Stomach smooth muscle (tissue), 2 donors: Measurements from ENCODE around the gene TOR2A.

Experiments
- H3K27ac ChIP-seq: one replicate; pipeline ENCODE4 v1.7.0; 2013; ENCODE audit warnings: mild to moderate bottlenecking, low read length, inconsistent platforms
- H3K27me3 ChIP-seq, 2 donors: one replicate each; pipeline ENCODE4 v1.7.0; 2013; ENCODE audit warnings: low read length in 2 of 2; ENCODE audit not compliant: insufficient read depth in 2 of 2, control insufficient read depth in 1 of 2
- H3K36me3 ChIP-seq, 2 donors: one replicate each; pipeline ENCODE4 v1.7.0; 2013; ENCODE audit warnings: low read length in 2 of 2; ENCODE audit not compliant: control insufficient read depth in 2 of 2, insufficient read depth in 2 of 2
- H3K4me1 ChIP-seq: one replicate; pipeline ENCODE4 v1.7.0; 2013; ENCODE audit warnings: low read length; ENCODE audit not compliant: control insufficient read depth, insufficient read depth
- H3K4me3 ChIP-seq, 2 donors: one replicate each; pipeline ENCODE4 v1.7.0; 2013; ENCODE audit warnings: low read length in 2 of 2
- H3K9ac ChIP-seq, 2 donors: one replicate each; pipeline ENCODE4 v1.7.0; 2013; ENCODE audit warnings: low read length in 2 of 2, mild to moderate bottlenecking in 1 of 2
- H3K9me3 ChIP-seq, 2 donors: one replicate each; pipeline ENCODE4 v1.7.0; 2013; ENCODE audit warnings: low read length in 2 of 2; ENCODE audit not compliant: control insufficient read depth in 2 of 2
- donor health status: healthy.
- donor health status: Pancreatic carcinoma.

TOR2A gene

DNA sequence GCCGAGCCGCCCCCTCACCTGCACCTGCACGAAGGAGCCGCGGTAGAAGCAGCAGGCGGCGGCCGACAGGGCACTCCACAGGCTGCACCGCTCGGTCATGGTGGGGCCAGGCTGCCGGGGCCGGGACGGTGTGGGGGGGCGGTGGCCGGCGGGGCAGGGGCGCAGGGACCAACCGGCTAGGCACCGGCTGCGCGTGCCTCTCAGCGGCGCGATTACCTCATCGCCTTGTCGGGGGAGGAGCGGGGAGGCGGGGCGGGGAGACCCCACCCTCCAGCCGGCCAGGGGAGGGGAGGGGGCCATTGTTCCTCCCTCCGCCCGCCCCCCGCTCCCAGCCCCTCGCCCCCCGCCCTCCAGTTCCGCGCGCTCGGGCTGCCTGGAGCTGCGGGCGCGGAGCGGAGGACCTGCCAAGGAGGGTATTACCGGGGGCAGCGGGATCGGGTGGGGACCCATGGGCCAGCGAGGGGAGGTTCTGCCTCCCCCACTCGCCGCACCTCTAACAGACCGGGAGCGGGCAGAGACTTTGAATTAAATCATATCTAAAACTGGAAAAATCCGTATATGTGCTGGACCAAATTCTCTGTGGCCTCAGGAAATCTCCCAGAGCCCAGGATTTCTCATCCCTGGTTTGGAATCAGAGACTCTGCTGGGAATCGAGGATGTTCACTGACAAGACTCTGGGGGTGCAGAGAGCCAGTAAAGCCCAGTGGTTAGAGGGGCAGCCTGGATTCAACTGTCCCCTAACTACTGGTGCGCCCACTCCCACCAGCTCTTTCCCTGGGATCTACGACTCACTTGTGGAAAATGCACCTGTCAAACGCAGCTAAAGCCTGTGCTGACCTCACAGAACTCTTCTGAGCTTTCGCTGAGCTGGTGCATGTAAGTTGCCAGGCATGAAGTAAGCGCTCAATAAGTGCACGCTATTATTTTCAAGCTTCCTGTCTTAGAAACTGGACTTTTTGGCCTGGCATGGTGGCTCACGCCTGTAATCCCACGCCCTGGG is 20.3 kb upstream of the TOR2A start:
- H3K4me1 ChIP-seq, result peaks cover 13% of the 10 kb centered on the region
- no peak overlapping the region for H3K27ac ChIP-seq
- no peak overlapping the region for H3K4me3 ChIP-seq
- H3K9ac ChIP-seq, result no peak overlapping the region
- H3K36me3 ChIP-seq, result no peaks in the 10 kb centered on the region
- peaks cover 32 to 35% of the 10 kb centered on the region in 2 donors for H3K27me3 ChIP-seq
- H3K9me3 ChIP-seq, result no peaks in the 10 kb centered on the region

DNA sequence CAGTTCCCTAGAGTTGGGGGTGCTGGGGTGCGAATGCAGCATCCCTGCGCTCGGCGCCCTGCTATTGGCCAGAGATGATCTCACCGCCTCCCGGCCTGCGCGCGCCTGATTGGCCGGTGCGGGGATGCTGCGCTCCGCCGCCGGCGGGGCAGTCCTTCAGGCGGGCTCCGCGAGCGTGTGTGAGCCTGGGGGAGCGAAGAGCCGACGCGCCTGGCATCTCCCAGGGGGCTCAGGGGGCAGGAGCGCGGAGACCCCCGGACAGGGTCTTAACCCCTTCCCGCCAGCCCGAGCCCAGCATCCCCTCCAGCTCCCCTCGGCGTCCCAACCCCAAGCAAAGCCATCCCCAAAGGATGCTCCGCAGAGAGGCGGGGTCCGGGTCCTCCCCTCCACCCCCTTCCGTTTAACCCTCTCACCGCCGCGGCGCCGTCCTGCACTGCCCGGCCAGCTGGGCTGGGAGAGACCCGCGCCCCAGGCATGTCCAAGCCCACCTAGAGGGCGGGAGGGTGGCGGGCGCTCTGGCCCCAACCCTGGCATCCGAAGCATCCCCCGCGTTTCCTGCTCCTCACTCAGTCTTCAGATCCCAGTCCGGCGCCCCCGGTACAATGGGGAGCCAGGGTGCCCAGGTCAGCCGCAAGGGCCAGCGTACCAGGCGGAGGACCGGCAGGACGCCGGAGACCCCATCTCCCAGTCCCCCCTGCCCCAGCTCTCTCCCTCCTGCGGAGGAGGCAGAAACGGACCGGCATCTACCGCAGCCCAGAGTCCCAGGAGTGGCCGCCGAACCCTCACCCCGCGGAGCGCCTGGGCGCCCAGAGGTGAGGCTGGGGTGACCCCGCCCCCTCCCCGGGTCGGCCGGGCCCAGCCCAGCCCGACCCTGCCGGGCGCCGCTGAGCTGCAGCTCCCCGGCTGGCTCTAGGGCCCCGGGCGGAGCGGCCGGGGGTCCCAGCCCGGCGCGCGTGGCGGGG is 19.3 kb upstream of the TOR2A start:
- Histone ChIP-seq H3K27me3 (peaks cover 32 to 35% of the 10 kb centered on the region in 2 donors), H3K4me3 (no peak overlapping the region), H3K36me3 (no peaks in the 10 kb centered on the region), H3K27ac (no peak overlapping the region), H3K9me3 (no peaks in the 10 kb centered on the region), H3K9ac (no peak overlapping the region), H3K4me1 (peaks cover 11% of the 10 kb centered on the region)

DNA sequence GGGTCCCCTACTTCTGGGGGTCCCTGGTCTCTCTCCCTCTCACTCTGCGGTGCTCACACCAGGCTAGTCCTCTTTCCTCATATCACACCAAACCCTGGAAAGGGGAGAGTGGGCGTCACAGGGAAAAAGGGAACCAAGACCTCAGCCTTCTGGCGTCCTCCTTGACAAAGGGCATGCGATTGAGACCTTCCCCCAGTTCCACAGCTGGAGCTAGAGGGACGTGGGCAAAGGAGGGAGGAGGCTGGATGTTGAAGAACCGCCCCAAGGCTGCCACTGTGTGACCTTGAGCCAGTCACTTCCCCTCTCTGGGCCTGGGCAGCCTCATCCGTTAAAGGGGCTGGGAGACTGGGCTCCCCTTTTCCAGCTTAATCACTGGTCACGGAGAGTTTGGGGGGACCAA is 18.5 kb upstream of the TOR2A start:
- no peak overlapping the region for H3K27ac ChIP-seq
- peaks cover 10% of the 10 kb centered on the region for H3K4me1 ChIP-seq
- H3K27me3 ChIP-seq, result peaks cover 32 to 33% of the 10 kb centered on the region in 2 donors
- H3K4me3 ChIP-seq, result no peak overlapping the region
- no peak overlapping the region for H3K9ac ChIP-seq
- H3K36me3 ChIP-seq, result no peaks in the 10 kb centered on the region
- no peaks in the 10 kb centered on the region for H3K9me3 ChIP-seq

DNA sequence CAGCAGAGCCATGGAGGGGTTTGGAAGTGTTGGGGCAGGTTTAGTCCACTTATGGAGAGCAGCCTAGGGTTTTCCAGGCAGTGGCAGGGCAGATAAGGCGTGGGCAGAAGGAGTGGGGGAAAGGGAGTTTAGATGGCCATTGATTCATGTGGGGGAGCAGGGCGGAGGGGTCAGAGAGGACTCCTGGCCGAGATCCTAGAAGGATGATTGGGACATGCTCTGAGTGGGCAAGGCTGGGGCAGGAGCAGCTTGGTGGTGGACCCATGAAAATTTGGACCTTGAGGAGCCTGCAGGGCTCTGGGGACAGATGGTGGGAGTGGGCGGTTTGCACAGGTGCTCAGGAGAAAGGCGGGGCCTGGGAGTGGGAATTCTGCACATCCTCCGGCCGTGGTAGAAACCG is 18.1 kb upstream of the TOR2A start:
- H3K4me1 ChIP-seq, result peaks cover 8% of the 10 kb centered on the region
- no peaks in the 10 kb centered on the region for H3K9me3 ChIP-seq
- H3K4me3 ChIP-seq, result no peak overlapping the region
- H3K36me3 ChIP-seq, result no peaks in the 10 kb centered on the region
- peaks cover 32 to 37% of the 10 kb centered on the region in 2 donors for H3K27me3 ChIP-seq
- H3K27ac ChIP-seq, result no peak overlapping the region
- H3K9ac ChIP-seq, result no peak overlapping the region

DNA sequence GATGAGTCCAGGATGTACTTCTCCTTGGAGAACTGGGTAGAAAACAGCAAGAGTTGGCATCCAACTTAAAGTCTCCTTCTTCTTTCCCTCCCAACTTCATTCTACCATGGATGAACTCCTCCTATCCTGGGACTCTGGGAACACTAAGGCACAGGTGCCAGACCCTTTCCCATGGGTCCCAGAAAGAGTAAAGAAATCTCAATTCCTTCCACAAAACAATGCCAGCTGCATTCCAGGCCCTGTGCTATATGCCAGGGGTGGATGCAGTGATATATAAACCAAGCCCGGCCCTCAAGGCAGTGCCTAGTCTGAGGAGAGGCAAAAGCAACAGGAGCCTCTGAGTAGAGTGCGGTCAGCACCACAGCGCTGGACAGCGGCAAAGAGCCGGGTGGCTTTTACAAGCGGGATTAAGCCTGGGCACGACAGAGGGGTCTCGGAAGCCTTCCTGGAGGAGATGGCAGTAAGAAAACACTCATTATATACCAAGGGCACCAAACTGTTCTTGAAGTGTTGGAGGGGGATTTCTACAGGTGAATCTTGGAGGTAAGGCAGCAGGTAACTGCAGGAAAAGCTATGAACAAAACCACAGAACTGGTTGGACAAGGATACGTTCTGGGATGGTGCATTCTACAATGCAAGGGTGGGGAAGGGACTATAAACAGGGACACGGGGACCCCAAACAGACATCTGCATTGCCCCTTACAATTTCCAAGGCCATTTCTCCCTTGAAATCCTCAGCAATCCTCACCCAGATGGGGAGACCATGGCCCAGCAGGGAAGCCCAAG is 16.4 kb upstream of the TOR2A start:
- H3K9me3 ChIP-seq, result no peaks in the 10 kb centered on the region
- no peak overlapping the region for H3K4me3 ChIP-seq
- peaks cover 8% of the 10 kb centered on the region for H3K4me1 ChIP-seq
- peaks cover 32 to 35% of the 10 kb centered on the region in 2 donors for H3K27me3 ChIP-seq
- no peak overlapping the region for H3K9ac ChIP-seq
- no peaks in the 10 kb centered on the region for H3K36me3 ChIP-seq
- no peak overlapping the region for H3K27ac ChIP-seq

DNA sequence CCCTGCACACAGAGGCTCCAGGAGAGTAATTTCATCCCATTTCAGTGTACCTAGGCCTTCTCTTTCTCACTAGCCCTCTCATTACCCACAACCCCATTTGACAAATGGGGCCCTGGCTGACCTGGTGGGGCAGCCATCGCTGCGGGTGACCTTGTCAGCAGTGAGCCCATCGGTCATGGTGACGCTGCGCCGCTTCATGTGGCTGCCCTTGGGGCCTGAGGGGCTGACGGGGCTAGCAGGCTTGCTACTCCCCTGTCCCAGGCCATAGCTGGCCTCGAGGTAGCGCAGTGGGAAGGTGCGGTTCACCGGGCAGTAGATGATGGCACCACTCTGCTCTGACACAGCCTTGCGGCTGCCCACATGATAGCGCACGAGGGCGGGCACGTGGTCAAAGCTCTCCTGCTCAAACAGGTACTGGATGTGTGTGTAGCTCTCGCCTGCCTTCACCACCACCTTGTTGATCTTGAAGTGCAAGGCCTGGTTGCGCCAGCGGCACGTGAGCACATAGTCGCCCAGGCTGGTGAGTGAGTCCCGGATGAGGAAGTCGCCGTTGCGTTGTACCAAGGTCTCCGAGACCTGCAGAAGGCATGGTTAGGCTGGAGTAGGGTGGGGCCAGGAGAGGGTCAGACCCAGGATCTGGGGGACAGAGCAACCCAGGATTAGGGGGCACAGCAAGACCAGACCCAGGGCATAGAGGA is 14.1 kb upstream of the TOR2A start:
- no peak overlapping the region for H3K9ac ChIP-seq
- H3K27me3 ChIP-seq, result peaks cover 14 to 31% of the 10 kb centered on the region in 2 donors
- no peak overlapping the region for H3K4me3 ChIP-seq
- peaks cover under 1% of the 10 kb centered on the region for H3K4me1 ChIP-seq
- no peaks in the 10 kb centered on the region for H3K36me3 ChIP-seq
- H3K9me3 ChIP-seq, result no peaks in the 10 kb centered on the region
- H3K27ac ChIP-seq, result no peak overlapping the region

DNA sequence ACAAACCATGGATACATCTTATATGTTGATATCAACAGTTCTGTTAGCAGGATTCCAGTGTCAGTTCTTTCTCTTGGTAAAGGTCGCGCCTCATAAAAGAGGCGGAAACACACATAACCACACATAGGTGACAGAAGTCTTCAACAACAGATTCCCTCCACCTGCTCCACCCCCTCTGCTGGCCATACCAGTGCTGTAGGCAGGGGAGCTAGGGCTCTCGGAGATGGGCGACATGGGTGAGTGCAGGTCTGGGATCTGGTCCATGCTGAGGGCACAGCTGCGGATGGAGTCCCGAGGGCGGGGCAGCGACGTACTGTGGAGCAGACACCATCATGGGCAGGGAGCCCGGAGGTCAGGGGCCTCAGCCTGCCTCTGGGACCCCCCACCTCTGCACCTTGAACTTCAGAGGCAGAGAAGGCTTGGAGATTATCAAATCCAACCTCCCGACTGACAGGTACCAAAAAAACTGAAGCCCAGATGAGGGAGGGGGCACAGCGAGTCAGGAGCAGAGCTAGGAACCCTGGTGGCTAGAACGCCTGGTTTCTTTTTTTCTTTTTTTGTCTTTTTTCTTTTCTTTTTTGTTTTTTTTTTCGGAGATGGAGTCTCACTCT is 12.0 kb upstream of the TOR2A start:
- no peaks in the 10 kb centered on the region for H3K36me3 ChIP-seq

DNA sequence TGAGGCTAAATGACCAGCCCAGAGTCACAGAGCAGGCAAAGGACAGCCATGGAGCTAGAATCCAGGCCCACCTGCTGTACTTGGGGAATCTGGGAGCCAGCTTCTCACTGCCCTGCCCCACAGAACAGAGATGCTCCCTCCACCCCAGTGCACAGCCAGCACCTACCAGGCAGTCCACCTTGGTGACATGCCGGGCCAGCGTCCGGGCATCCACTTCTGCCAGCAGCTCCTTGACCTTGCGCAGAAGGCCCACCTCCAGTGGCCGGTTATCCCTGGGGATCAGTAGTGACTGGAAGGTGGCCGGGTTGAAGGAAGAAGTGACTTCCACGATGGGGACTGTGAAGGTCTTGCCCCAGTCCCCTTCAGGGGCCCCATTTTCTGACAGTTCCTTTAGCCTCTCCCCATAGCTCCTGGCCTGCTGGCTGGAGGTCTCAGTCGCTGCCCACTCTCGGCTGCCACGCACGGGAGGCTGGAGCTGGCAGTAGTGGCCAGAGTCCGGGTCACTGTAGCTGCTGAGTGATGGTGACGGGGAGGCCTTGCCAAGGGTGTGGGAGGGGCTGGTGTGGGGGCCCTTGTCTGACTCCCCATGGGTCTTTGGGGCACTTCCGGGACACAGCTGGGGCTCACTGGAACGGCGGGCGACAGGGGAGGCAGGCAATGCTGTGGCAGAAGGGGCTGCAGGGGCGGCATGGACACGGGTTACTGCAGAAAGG is 9.5 kb upstream of the TOR2A start:
- Histone ChIP-seq H3K36me3 (no peaks in the 10 kb centered on the region), H3K4me1 (peaks cover 8% of the 10 kb centered on the region), H3K27me3 (peaks cover 15 to 18% of the 10 kb centered on the region in 2 donors), H3K9me3 (no peaks in the 10 kb centered on the region), H3K9ac (no peak overlapping the region), H3K27ac (no peak overlapping the region), H3K4me3 (no peak overlapping the region)

More for the DNA sequence above, 12.0 kb upstream of the TOR2A start:
- Histone ChIP-seq H3K27ac (no peak overlapping the region), H3K4me1 (no peaks in the 10 kb centered on the region), H3K4me3 (no peak overlapping the region), H3K9me3 (no peaks in the 10 kb centered on the region), H3K9ac (no peak overlapping the region), H3K27me3 (peaks cover 12 to 23% of the 10 kb centered on the region in 2 donors)

DNA sequence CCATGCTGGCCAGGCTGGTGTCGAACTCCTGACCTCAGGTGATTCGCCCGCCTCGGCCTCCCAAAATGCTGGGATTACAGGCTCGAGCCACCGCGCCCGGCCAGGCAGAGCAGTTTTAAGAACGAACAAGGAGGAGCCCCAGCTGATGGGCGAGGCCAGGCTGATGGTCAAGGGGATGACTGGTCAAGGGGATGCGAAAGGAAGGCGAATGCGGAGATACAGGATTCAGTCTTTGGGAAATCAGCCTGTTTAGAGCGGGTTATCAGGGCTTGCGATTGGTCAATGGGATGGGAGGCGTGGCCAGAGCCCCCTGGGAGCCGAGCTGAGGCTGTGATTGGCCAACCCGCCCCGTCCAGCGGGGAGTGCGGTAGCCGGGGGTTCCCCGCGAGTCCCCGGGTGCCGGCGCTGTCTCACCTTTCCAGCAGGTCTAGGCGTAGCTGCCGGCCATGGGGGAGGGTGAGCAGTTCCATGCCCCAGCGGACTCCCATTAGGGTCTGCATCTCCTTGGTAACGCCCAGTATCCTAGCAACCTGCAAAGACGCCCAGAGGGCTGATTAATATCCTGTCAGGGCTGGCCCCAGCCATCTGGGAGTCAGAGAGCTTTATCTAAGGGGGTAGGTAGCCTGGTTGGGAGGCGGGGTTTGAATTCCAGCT is 7.5 kb upstream of the TOR2A start:
- Histone ChIP-seq H3K27me3 (peaks cover 12 to 15% of the 10 kb centered on the region in 2 donors), H3K27ac (no peak overlapping the region), H3K4me3 (no peak overlapping the region), H3K9me3 (no peaks in the 10 kb centered on the region), H3K9ac (no peak overlapping the region), H3K36me3 (no peaks in the 10 kb centered on the region), H3K4me1 (peaks cover 8% of the 10 kb centered on the region)
